ENCODE measurements around the gene EGFR.

Gene EGFR

DNA sequence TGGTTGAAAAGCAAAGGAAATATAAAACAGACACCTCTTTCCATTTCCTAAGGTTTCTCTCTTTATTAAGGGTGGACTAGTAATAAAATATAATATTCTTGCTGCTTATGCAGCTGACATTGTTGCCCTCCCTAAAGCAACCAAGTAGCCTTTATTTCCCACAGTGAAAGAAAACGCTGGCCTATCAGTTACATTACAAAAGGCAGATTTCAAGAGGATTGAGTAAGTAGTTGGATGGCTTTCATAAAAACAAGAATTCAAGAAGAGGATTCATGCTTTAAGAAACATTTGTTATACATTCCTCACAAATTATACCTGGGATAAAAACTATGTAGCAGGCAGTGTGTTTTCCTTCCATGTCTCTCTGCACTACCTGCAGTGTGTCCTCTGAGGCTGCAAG is 191.9 kb downstream of the EGFR start:
- peaks cover 5% of the 10 kb centered on the region; the same call in 1 of the 2 replicates for H3K4me1 ChIP-seq
- H3K36me3 ChIP-seq, result peaks cover 45% of the 10 kb centered on the region
- no peak for DNase-seq
- TF ChIP-seq, protein P1, sequence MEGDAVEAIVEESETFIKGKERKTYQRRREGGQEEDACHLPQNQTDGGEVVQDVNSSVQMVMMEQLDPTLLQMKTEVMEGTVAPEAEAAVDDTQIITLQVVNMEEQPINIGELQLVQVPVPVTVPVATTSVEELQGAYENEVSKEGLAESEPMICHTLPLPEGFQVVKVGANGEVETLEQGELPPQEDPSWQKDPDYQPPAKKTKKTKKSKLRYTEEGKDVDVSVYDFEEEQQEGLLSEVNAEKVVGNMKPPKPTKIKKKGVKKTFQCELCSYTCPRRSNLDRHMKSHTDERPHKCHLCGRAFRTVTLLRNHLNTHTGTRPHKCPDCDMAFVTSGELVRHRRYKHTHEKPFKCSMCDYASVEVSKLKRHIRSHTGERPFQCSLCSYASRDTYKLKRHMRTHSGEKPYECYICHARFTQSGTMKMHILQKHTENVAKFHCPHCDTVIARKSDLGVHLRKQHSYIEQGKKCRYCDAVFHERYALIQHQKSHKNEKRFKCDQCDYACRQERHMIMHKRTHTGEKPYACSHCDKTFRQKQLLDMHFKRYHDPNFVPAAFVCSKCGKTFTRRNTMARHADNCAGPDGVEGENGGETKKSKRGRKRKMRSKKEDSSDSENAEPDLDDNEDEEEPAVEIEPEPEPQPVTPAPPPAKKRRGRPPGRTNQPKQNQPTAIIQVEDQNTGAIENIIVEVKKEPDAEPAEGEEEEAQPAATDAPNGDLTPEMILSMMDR (IDR thresholded peaks at IDR 0.05; ENCODE audit: low read depth, low read length), result no peak
- H3K4me3 ChIP-seq (ENCODE audit: low read depth, low read length), result no peak overlapping the region
- no peaks in the 10 kb centered on the region for H3K9me3 ChIP-seq
- no peaks in the 10 kb centered on the region for H3K27me3 ChIP-seq

DNA sequence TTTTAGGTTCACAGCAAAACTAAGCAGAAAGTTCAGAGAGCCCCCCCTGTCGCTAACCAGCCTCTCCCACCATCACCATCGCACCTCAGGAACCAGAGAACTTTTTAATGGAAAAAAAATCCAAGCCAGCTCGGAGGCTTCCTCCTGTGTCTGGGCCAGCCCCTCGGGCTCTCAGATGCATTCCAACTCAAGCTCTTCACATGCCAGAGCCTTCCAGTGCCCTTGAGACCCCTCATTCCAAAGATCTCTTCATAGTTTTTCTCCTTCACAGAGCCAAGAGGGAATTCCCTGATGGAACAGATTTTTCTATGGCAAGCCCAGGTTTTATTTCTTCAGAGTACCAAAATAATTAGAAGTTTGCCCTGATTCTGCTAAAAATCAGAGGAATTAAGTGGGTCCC is 192.9 kb downstream of the EGFR start:
- Histone ChIP-seq H3K4me1 (peaks cover 5% of the 10 kb centered on the region; the same call in 1 of the 2 replicates), H3K4me3 (ENCODE audit: low read depth, low read length) (no peak overlapping the region), H3K9me3 (no peaks in the 10 kb centered on the region), H3K36me3 (peaks cover 35% of the 10 kb centered on the region), H3K27me3 (no peaks in the 10 kb centered on the region)
- no peak for DNase-seq
- TF ChIP-seq, protein P1 (IDR thresholded peaks at IDR 0.05; ENCODE audit: low read depth, low read length), result no peak

DNA sequence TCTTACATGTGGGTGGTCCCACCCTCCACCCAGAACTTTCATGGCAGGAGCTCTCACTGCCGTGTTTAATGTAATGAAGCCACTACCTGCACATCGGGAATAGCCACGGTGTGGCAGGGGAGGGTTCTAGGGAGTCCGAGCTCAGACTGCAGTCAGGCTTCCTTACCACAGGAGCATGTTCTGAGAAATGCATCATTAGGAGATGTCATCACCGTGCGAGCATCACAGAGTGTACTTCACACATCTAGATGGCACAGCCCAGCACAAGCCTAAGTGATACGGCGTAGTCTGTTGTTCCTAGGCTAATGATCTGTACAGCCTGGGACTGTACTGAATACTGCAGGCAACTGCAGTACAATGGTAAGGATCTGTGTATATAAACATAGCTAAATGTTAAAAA is 193.4 kb downstream of the EGFR start:
- peaks cover 5% of the 10 kb centered on the region; the same call in 1 of the 2 replicates for H3K4me1 ChIP-seq
- peaks cover 31% of the 10 kb centered on the region for H3K36me3 ChIP-seq
- H3K27me3 ChIP-seq, result no peaks in the 10 kb centered on the region
- DNase-seq, result no peak
- H3K9me3 ChIP-seq, result no peaks in the 10 kb centered on the region
- no peak overlapping the region for H3K4me3 ChIP-seq (ENCODE audit: low read depth, low read length)
- TF ChIP-seq, protein P1 (IDR thresholded peaks at IDR 0.05; ENCODE audit: low read depth, low read length), result no peak

- no peaks in the 10 kb centered on the region for H3K9me3 ChIP-seq
- peaks cover 5% of the 10 kb centered on the region; the same call in 1 of the 2 replicates for H3K4me1 ChIP-seq
- peaks cover 24% of the 10 kb centered on the region for H3K36me3 ChIP-seq
- TF ChIP-seq, protein P1 (IDR thresholded peaks at IDR 0.05; ENCODE audit: low read depth, low read length), result no peak
- no peak overlapping the region for H3K4me3 ChIP-seq (ENCODE audit: low read depth, low read length)
- DNase-seq, result peak; percentile 52
- no peaks in the 10 kb centered on the region for H3K27me3 ChIP-seq
Observed at GRCh38 chr7:55212838-55213237, 194.0 kb downstream of the EGFR start.

DNA sequence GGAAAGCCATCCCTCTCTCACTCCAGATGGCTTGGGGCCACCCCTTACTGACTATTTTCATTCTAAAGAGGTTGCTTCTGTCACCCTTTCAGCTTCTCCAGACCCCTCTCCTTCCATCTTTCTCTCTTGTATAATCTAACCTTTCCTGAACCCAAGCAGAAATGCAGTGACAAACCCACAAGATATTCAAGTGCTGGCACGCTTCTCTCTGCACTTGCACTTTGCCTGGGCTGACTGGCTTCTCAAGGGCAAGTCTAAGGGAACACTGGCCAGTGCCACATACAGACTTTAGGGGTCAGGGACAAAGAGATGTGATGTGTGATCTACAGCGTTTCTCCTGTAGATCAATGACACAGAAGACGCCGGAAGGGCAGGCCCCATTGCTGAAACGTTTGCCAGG is 195.9 kb downstream of the EGFR start:
- Histone ChIP-seq H3K36me3 (peaks cover 10% of the 10 kb centered on the region; the same call in 1 of the 2 replicates), H3K4me1 (peaks cover 5% of the 10 kb centered on the region; the same call in 1 of the 2 replicates), H3K9me3 (no peaks in the 10 kb centered on the region), H3K27me3 (no peaks in the 10 kb centered on the region), H3K4me3 (ENCODE audit: low read depth, low read length) (no peak overlapping the region)
- no peak for DNase-seq
- TF ChIP-seq, protein P1 (IDR thresholded peaks at IDR 0.05; ENCODE audit: low read depth, low read length), result no peak

DNA sequence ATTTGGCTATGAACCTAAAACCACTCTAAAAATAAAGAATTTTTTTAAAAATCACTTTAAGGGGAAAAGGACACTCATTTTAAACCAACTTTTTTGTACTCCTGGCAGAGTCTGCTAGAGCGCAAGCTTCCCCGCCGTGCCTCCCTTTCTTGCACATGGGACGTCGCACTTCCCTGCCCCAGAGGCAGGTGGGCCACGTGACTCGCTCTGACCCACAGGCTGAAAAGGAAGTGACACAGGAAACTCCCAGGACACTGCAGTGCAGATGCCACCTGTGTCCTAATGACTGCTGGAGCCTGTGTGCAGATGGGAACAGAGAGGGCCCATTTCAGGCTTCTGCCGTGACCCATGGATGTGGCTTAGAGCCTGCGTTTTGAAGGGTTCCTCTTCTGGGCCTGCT is 204.2 kb downstream of the EGFR start:
- Histone ChIP-seq H3K4me3 (ENCODE audit: low read depth, low read length) (no peak overlapping the region), H3K4me1 (no peaks in the 10 kb centered on the region; the same call in 1 of the 2 replicates), H3K36me3 (no peaks in the 10 kb centered on the region), H3K9me3 (peaks cover 2% of the 10 kb centered on the region; the same call in 1 of the 2 replicates), H3K27me3 (no peaks in the 10 kb centered on the region)
- no peak for DNase-seq
- TF ChIP-seq, protein P1 (IDR thresholded peaks at IDR 0.05; ENCODE audit: low read depth, low read length), result no peak
